Aorta (tissue), 5 donors: ENCODE results near the gene RASGEF1C. TPM values are rescaled to one million over a fixed set of nuclear protein-coding genes. Genes with fewer than 3 reads are reported as not detected.
"Not testable (repeated sequence)": the region's sequence is repeated elsewhere in the genome, so short reads cannot be mapped to it uniquely, and the experiment has no call there.

Experiments used
- ATAC-seq: fragments of 200-7000 bp; cut with Tn5 transposase; one replicate; pipeline ENCODE4 v1.9.1; 2022; ENCODE audit warnings: moderate library complexity; ENCODE audit not compliant: low FRiP score
- DNase-seq, 2 donors: peaks; one replicate each; pipeline ENCODE4 v3.0.0-alpha.2; 2020
- H3K27ac ChIP-seq, 2 donors: one replicate each; pipeline ENCODE4 v1.5.1; 2013; ENCODE audit warnings: low read length in 2 of 2, mild to moderate bottlenecking in 2 of 2, moderate library complexity in 2 of 2, control low read depth in 1 of 2, inconsistent platforms in 1 of 2, low read depth in 1 of 2
- H3K27me3 ChIP-seq, 2 donors: one replicate each; pipeline ENCODE4 v1.6.1; 2013; ENCODE audit warnings: control low read depth in 1 of 2, low read length in 1 of 2, mild to moderate bottlenecking in 1 of 2, moderate library complexity in 1 of 2; ENCODE audit not compliant: insufficient read depth in 2 of 2, control insufficient read depth in 1 of 2
- H3K36me3 ChIP-seq, 2 donors: one replicate each; pipeline ENCODE4 v1.6.1; 2013; ENCODE audit warnings: control low read depth in 1 of 2, low read length in 1 of 2, mild to moderate bottlenecking in 1 of 2; ENCODE audit not compliant: insufficient read depth in 2 of 2, control insufficient read depth in 1 of 2
- H3K4me1 ChIP-seq, 2 donors: one replicate each; pipeline ENCODE4 v1.6.1; 2013; ENCODE audit warnings: low read length in 2 of 2, control low read depth in 1 of 2, mild to moderate bottlenecking in 1 of 2, moderate library complexity in 1 of 2; ENCODE audit not compliant: insufficient read depth in 2 of 2, control insufficient read depth in 1 of 2
- H3K4me3 ChIP-seq, 2 donors: one replicate each; pipeline ENCODE4 v1.5.1; 2013; ENCODE audit warnings: low read length in 2 of 2, control low read depth in 1 of 2, mild to moderate bottlenecking in 1 of 2
- H3K9me3 ChIP-seq: one replicate; pipeline ENCODE4 v1.6.1; 2013; ENCODE audit warnings: mild to moderate bottlenecking, low read length; ENCODE audit not compliant: control insufficient read depth
- WGBS, 2 donors: extraction: QIAGEN DNeasy Blood & Tissue Kit; methylation state at CpG; one replicate each; pipeline ENCODE4 v1.1.7; 2013; 5-methylcytosine and 5-hydroxymethylcytosine counted together
- intact Hi-C, 2 donors: fragments of 100-400 bp; cut with DNase I; formaldehyde crosslinking; loops; one replicate each; pipeline versions ENCODE4 v1.14.2 to v1.15.0; 2022
- polyA plus RNA-seq, 2 donors: library from polyadenylated mRNA; stranded (reverse); fragments of 200-250 nt; gene quantifications; one replicate each; pipeline ENCODE4 v1.2.3, GENCODE V29; 2013
- total RNA-seq, 2 donors: library from RNA; stranded (reverse); fragmentation: NEBNext Ultra II Directional; extraction: Animal tissue kit (Norgen Biotek cat#: 25700); gene quantifications; one replicate each; pipeline ENCODE4 v1.2.1, GENCODE V29; 2021
- donor health status: healthy with polysubstance abuse.
- donor health status: Bipolar disorder and iron deficiency.
- donor health status: DM: no; HTN: no; CAD: no.
- donor health status: DM: no; HTN: no; CAD: no.
- donor health status: DM: yes; HTN: yes; CAD: no.

RASGEF1C gene
- total and polyA plus RNA-seq, 4 donors, result 0.66 to 1.2 TPM; not detected in 2

GRCh38 chr5:180090769-180091546 is 118.1 kb downstream of the RASGEF1C start:
- WGBS, 2 donors, result 21% methylated on average over 17 of the region's 17 CpGs
- DNase-seq (no peak), ATAC-seq (peak; percentile 33)
- intact Hi-C loops, result no loop called here
- Histone ChIP-seq H3K27ac (no peak overlapping the region), H3K9me3 (no peaks in the 10 kb centered on the region), H3K27me3 (no peaks in the 10 kb centered on the region), H3K4me1 (no peaks in the 10 kb centered on the region), H3K36me3 (no peaks in the 10 kb centered on the region), H3K4me3 (no peak overlapping the region)

GRCh38 chr5:180090098-180090768 is 118.8 kb downstream of the RASGEF1C start:
- H3K9me3 ChIP-seq, result no peaks in the 10 kb centered on the region
- H3K4me3 ChIP-seq, result peak overlapping the region; percentile 42 to 84
- no peak overlapping the region for H3K27ac ChIP-seq
- DNase-seq, result peak; percentile 87 to 91
- 2% methylated on average over 44 to 58 of the region's 58 CpGs for WGBS, 2 donors
- intact Hi-C loops, result no loop called here
- no peaks in the 10 kb centered on the region for H3K27me3 ChIP-seq
- ATAC-seq, result peak; percentile 94
- no peaks in the 10 kb centered on the region for H3K4me1 ChIP-seq
- H3K36me3 ChIP-seq, result no peaks in the 10 kb centered on the region

GRCh38 chr5:180089628-180090027 is 119.4 kb downstream of the RASGEF1C start:
- ATAC-seq, H3K9me3 ChIP-seq, H3K4me3 ChIP-seq, H3K36me3 ChIP-seq, intact Hi-C loops, DNase-seq, H3K27ac ChIP-seq, H3K4me1 ChIP-seq, H3K27me3 ChIP-seq: not testable (repeated sequence)
- WGBS, 2 donors, result 68% methylated on average over 18 of the region's 18 CpGs

GRCh38 chr5:180088561-180088960 is 120.5 kb downstream of the RASGEF1C start:
- no peaks in the 10 kb centered on the region for H3K36me3 ChIP-seq
- DNase-seq (no peak), ATAC-seq (no peak)
- H3K4me1 ChIP-seq, result no peaks in the 10 kb centered on the region
- WGBS, 2 donors, result 95 to 97% methylated on average over 7 to 8 of the region's 8 CpGs
- no peaks in the 10 kb centered on the region for H3K27me3 ChIP-seq
- no peaks in the 10 kb centered on the region for H3K9me3 ChIP-seq
- H3K27ac ChIP-seq, result no peak overlapping the region
- intact Hi-C loops, result no loop called here
- H3K4me3 ChIP-seq, result no peak overlapping the region

- 85 to 87% methylated on average over 11 of the region's 11 CpGs for WGBS, 2 donors
- no peak for ATAC-seq
- Histone ChIP-seq H3K27ac (no peak overlapping the region), H3K9me3 (no peaks in the 10 kb centered on the region), H3K4me3 (no peak overlapping the region), H3K4me1 (no peaks in the 10 kb centered on the region), H3K36me3 (no peaks in the 10 kb centered on the region), H3K27me3 (no peaks in the 10 kb centered on the region)
- no peak for DNase-seq
- intact Hi-C loops, result no loop called here
These were observed 122.1 kb downstream of the RASGEF1C start for GRCh38 chr5:180086816-180087399.

GRCh38 chr5:180085837-180086236 is 123.2 kb downstream of the RASGEF1C start:
- no peak overlapping the region for H3K4me3 ChIP-seq
- ATAC-seq (no peak), DNase-seq (no peak)
- intact Hi-C loops, result no loop called here
- no peaks in the 10 kb centered on the region for H3K27me3 ChIP-seq
- no peaks in the 10 kb centered on the region for H3K9me3 ChIP-seq
- no peaks in the 10 kb centered on the region for H3K36me3 ChIP-seq
- WGBS, 2 donors, result 61 to 67% methylated on average over 7 of the region's 7 CpGs
- no peak overlapping the region for H3K27ac ChIP-seq
- H3K4me1 ChIP-seq, result no peaks in the 10 kb centered on the region

GRCh38 chr5:180084638-180085561 is 124.1 kb downstream of the RASGEF1C start:
- no peak overlapping the region for H3K4me3 ChIP-seq
- intact Hi-C loops, result no loop called here
- no peaks in the 10 kb centered on the region for H3K4me1 ChIP-seq
- no peak for ATAC-seq
- WGBS, 2 donors, result 46% methylated on average over 13 of the region's 13 CpGs
- peak in 1 of 2 donors; percentile 47 for DNase-seq
- H3K27ac ChIP-seq, result no peak overlapping the region
- H3K27me3 ChIP-seq, result no peaks in the 10 kb centered on the region
- no peaks in the 10 kb centered on the region for H3K36me3 ChIP-seq
- no peaks in the 10 kb centered on the region for H3K9me3 ChIP-seq

GRCh38 chr5:180083529-180084060 is 125.4 kb downstream of the RASGEF1C start:
- intact Hi-C loops, result no loop called here
- ATAC-seq, result no peak
- no peaks in the 10 kb centered on the region for H3K36me3 ChIP-seq
- no peaks in the 10 kb centered on the region for H3K9me3 ChIP-seq
- peaks cover 0 to 2% of the 10 kb centered on the region in 2 donors for H3K27me3 ChIP-seq
- H3K4me1 ChIP-seq, result no peaks in the 10 kb centered on the region
- DNase-seq, result no peak
- H3K4me3 ChIP-seq, result no peak overlapping the region
- H3K27ac ChIP-seq, result no peak overlapping the region
- 88% methylated on average over 10 of the region's 10 CpGs for WGBS, 2 donors
